ENCODE measurements around the gene DOCK4. TPM values are rescaled to one million over a fixed set of nuclear protein-coding genes. Genes with fewer than 3 reads are reported as not detected.

Gene DOCK4
- total and polyA plus RNA-seq, 7 donors: 3.0 to 28.5 (median 14.1) TPM

DNA sequence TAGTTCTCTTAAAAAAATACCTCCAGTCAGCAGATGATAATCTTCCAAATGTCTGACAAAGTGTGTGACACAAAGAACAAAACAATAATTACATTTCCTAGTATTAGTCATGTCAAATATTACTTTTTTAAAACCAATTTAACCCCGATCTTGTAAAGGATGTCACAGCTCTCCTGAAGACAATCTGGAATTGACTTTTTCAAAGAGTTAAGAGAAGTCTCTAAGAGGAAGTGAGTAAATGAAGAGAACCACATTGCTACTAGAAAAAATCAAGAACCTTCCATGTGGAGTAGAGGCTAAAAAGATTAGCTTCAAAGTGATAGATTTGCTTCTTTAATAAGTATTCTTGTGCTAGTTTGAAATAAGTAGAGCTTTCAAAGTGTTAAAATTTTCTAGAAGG is 425.7 kb downstream of the DOCK4 start:
- intact Hi-C loops (cut with DNase I): no loop called here
- H3K9me3 ChIP-seq: peaks cover 0 to 7% (median 3%) of the 10 kb centered on the region in 4 donors
- WGBS, 2 donors: 68 to 75% methylated on average over 1 of the region's 1 CpG
- H3K27ac ChIP-seq: no peak overlapping the region
- H3K27me3 ChIP-seq: no peaks in the 10 kb centered on the region
- no peak for DNase-seq
- peaks cover 0 to 17% (median 3%) of the 10 kb centered on the region in 4 donors for H3K36me3 ChIP-seq
- H3K4me1 ChIP-seq: no peaks in the 10 kb centered on the region
- H3K4me3 ChIP-seq: no peak overlapping the region
- TF ChIP-seq POLR2A (IDR thresholded peaks at IDR 0.05): no peak
- TF ChIP-seq EP300 (IDR thresholded peaks at IDR 0.05): no peak
- TF ChIP-seq POLR2AphosphoS5 (IDR thresholded peaks at IDR 0.05): no peak
- TF ChIP-seq, protein P1, sequence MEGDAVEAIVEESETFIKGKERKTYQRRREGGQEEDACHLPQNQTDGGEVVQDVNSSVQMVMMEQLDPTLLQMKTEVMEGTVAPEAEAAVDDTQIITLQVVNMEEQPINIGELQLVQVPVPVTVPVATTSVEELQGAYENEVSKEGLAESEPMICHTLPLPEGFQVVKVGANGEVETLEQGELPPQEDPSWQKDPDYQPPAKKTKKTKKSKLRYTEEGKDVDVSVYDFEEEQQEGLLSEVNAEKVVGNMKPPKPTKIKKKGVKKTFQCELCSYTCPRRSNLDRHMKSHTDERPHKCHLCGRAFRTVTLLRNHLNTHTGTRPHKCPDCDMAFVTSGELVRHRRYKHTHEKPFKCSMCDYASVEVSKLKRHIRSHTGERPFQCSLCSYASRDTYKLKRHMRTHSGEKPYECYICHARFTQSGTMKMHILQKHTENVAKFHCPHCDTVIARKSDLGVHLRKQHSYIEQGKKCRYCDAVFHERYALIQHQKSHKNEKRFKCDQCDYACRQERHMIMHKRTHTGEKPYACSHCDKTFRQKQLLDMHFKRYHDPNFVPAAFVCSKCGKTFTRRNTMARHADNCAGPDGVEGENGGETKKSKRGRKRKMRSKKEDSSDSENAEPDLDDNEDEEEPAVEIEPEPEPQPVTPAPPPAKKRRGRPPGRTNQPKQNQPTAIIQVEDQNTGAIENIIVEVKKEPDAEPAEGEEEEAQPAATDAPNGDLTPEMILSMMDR (IDR thresholded peaks at IDR 0.05): no peak

DNA sequence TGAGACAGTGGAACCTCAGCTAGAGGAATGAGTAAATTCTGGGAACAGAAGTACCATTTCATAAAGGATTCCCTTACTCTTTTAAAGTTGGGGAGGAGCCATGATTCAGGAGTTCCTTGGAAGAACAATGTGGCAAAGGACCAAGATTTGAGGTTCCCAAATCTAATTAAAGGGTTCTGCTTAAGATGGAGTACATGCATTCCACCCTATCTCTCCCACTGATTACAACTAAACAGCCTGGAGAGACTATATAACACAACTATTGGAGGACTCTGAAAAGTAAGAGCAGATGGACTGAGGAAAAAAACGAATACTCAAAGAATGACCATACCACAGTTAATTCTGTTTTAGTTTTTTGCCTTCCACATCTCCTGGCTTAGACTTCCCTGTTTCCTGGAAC is 431.0 kb downstream of the DOCK4 start:
- no peak overlapping the region for H3K4me3 ChIP-seq
- intact Hi-C loops (cut with DNase I): no loop called here
- 74 to 81% methylated on average over 1 of the region's 1 CpG for WGBS, 2 donors
- peaks cover 0 to 7% (median 3%) of the 10 kb centered on the region in 4 donors for H3K9me3 ChIP-seq
- H3K27me3 ChIP-seq: no peaks in the 10 kb centered on the region
- no peak for DNase-seq
- no peak for TF ChIP-seq POLR2A (IDR thresholded peaks at IDR 0.05)
- TF ChIP-seq, protein P1 (IDR thresholded peaks at IDR 0.05): no peak
- TF ChIP-seq POLR2AphosphoS5 (IDR thresholded peaks at IDR 0.05): no peak
- TF ChIP-seq EP300 (IDR thresholded peaks at IDR 0.05): no peak
- peaks cover 0 to 21% (median 3%) of the 10 kb centered on the region in 4 donors for H3K36me3 ChIP-seq
- no peaks in the 10 kb centered on the region for H3K4me1 ChIP-seq
- no peak overlapping the region for H3K27ac ChIP-seq

DNA sequence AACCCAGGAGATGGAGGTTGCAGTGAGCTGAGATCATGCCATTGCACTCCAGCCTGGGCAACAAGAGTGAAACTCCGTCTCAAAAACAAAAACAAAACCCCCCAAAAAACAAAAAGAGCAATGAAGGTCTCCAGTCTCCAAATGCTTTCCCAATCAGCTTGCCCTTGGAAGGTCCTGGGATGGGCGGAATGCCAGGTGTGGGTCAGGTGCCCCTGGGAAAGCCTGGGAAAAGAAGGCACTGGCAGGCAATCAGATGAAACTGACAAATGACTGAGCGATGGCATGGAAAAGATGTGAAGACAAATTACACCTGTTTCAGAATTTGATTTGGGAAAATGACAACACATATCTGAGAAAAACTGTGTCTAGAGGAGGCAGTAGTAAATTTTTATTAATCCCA is 433.5 kb downstream of the DOCK4 start:
- H3K9me3 ChIP-seq: peaks cover 0 to 7% (median 3%) of the 10 kb centered on the region in 4 donors
- no peak overlapping the region for H3K27ac ChIP-seq
- intact Hi-C loops (cut with DNase I): no loop called here
- no peaks in the 10 kb centered on the region for H3K27me3 ChIP-seq
- 91 to 94% methylated on average over 3 of the region's 3 CpGs for WGBS, 2 donors
- no peak overlapping the region for H3K4me3 ChIP-seq
- H3K4me1 ChIP-seq: no peaks in the 10 kb centered on the region
- H3K36me3 ChIP-seq: peaks cover 0 to 25% (median 3%) of the 10 kb centered on the region in 4 donors
- TF ChIP-seq, protein P1 (IDR thresholded peaks at IDR 0.05): no peak
- TF ChIP-seq POLR2AphosphoS5 (IDR thresholded peaks at IDR 0.05) (no peak), POLR2A (IDR thresholded peaks at IDR 0.05) (no peak), EP300 (IDR thresholded peaks at IDR 0.05) (no peak)
- no peak for DNase-seq

DNA sequence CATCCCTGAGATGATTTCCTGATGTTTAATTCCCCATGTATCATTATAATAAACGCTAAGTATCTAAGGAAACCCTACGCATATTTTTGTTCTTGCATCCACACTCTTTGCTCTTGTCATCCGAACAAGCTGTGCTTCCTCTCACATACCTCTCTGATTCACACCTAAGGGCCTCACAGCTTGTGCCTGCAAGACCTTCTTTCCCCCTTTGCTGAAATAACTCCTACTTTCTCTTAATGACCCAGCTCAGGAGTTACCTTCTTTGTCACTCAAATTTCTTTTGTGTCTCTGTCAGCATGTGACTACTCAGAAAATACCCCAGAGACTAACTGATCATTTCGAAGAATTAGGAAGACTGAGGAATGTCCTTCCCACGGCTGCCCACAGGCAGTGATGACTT is 434.6 kb downstream of the DOCK4 start:
- DNase-seq: no peak
- WGBS, 2 donors: 93% methylated on average over 5 of the region's 5 CpGs
- no peak for TF ChIP-seq POLR2AphosphoS5 (IDR thresholded peaks at IDR 0.05)
- no peak for TF ChIP-seq POLR2A (IDR thresholded peaks at IDR 0.05)
- no peak for TF ChIP-seq EP300 (IDR thresholded peaks at IDR 0.05)
- TF ChIP-seq, protein P1 (IDR thresholded peaks at IDR 0.05): no peak

DNA sequence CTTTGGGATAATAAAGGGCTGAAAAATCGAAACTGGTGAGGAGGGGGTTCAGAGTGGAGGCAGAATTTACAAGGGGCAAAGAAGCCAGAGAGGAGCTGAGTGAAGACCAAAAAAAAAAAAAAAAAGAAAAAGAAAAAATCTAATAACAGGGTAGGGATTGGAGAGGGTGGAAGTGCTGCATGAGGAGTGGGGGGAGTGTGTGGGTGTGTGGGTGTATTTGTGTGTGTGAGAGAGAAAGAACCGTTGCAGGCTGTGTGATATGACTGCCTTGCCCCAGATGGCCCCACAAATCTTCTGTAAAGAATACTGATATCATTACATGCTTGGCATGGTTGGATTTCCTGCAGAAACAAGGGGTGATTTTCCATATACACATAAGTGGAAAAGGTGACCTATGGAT is 436.1 kb downstream of the DOCK4 start:
- no peak for DNase-seq
- Histone ChIP-seq H3K27me3 (no peaks in the 10 kb centered on the region), H3K27ac (no peak overlapping the region), H3K9me3 (no peaks in the 10 kb centered on the region), H3K4me1 (peaks cover 0 to 11% (median 0%) of the 10 kb centered on the region in 4 donors), H3K36me3 (peaks cover 0 to 14% (median 0%) of the 10 kb centered on the region in 4 donors), H3K4me3 (no peak overlapping the region)
- TF ChIP-seq EP300 (IDR thresholded peaks at IDR 0.05) (no peak), POLR2AphosphoS5 (IDR thresholded peaks at IDR 0.05) (no peak), POLR2A (IDR thresholded peaks at IDR 0.05) (no peak)
- TF ChIP-seq, protein P1 (IDR thresholded peaks at IDR 0.05): no peak
- intact Hi-C loops (cut with DNase I): no loop called here
- WGBS, 2 donors: 71 to 79% methylated on average over 2 of the region's 2 CpGs

More for the DNA sequence above, 434.6 kb downstream of the DOCK4 start:
- Histone ChIP-seq H3K27ac (no peak overlapping the region), H3K4me3 (no peak overlapping the region), H3K9me3 (peaks cover 0 to 2% (median under 1%) of the 10 kb centered on the region in 4 donors), H3K4me1 (peaks cover 0 to 2% (median 0%) of the 10 kb centered on the region in 4 donors), H3K36me3 (peaks cover 0 to 14% (median 0%) of the 10 kb centered on the region in 4 donors), H3K27me3 (no peaks in the 10 kb centered on the region)
- intact Hi-C loops (cut with DNase I): no loop called here
